ENCODE data around the gene CRYBB3. TPM values are rescaled to one million over a fixed set of nuclear protein-coding genes. Genes with fewer than 3 reads are reported as not detected.

Gene CRYBB3
- total and polyA plus RNA-seq, 8 donors = 0.26 to 1.6 (median 0.35) TPM; not detected in 2

GRCh38 chr22:25182131-25183110 lies 17.2 kb upstream of the CRYBB3 start:
- intact Hi-C loops (cut with DNase I) = no loop called here
- H3K27ac ChIP-seq = no peak overlapping the region
- 85% methylated on average over 9 to 10 of the region's 10 CpGs for WGBS, 2 donors
- no peak for FAIRE-seq
- no peak for TF ChIP-seq CTCF (IDR thresholded peaks at IDR 0.05)
- no peaks in the 10 kb centered on the region for H3K27me3 ChIP-seq
- H3K4me1 ChIP-seq = no peaks in the 10 kb centered on the region
- ATAC-seq = peak in 1 of 4 donors; percentile 16
- H3K36me3 ChIP-seq = peaks cover 0 to 45% (median 6%) of the 10 kb centered on the region in 3 donors
- no peak overlapping the region for H3K4me3 ChIP-seq
- DNase-seq = no peak
- H3K9me3 ChIP-seq = no peaks in the 10 kb centered on the region

- Histone ChIP-seq H3K4me1 (no peaks in the 10 kb centered on the region), H3K9me3 (no peaks in the 10 kb centered on the region), H3K36me3 (peaks cover 0 to 37% (median 6%) of the 10 kb centered on the region in 3 donors), H3K27me3 (no peaks in the 10 kb centered on the region), H3K4me3 (no peak overlapping the region), H3K27ac (no peak overlapping the region)
- FAIRE-seq (no peak), ATAC-seq (no peak), DNase-seq (no peak)
- WGBS, 2 donors = 81 to 82% methylated on average over 12 of the region's 12 CpGs
- no peak for TF ChIP-seq CTCF (IDR thresholded peaks at IDR 0.05)
- intact Hi-C loops (cut with DNase I) = no loop called here
Observed at GRCh38 chr22:25183949-25184619, 15.6 kb upstream of the CRYBB3 start.

- H3K36me3 ChIP-seq = peaks cover 0 to 44% (median 3%) of the 10 kb centered on the region in 3 donors
- no peak overlapping the region for H3K4me3 ChIP-seq
- no peak for TF ChIP-seq CTCF (IDR thresholded peaks at IDR 0.05)
- 89% methylated on average over 3 of the region's 3 CpGs for WGBS, 2 donors
- no peaks in the 10 kb centered on the region for H3K4me1 ChIP-seq
- no peaks in the 10 kb centered on the region for H3K9me3 ChIP-seq
- FAIRE-seq (no peak), ATAC-seq (no peak), DNase-seq (no peak)
- H3K27me3 ChIP-seq = no peaks in the 10 kb centered on the region
- intact Hi-C loops (cut with DNase I) = no loop called here
- H3K27ac ChIP-seq = no peak overlapping the region
Observed at GRCh38 chr22:25186140-25186539, 13.5 kb upstream of the CRYBB3 start.

- WGBS, 2 donors = 88 to 94% methylated on average over 6 of the region's 6 CpGs
- no peaks in the 10 kb centered on the region for H3K27me3 ChIP-seq
- H3K9me3 ChIP-seq = no peaks in the 10 kb centered on the region
- intact Hi-C loops (cut with DNase I) = no loop called here
- H3K4me3 ChIP-seq = no peak overlapping the region
- ATAC-seq = no peak
- no peak overlapping the region for H3K27ac ChIP-seq
- no peaks in the 10 kb centered on the region for H3K4me1 ChIP-seq
- FAIRE-seq = no peak
- DNase-seq = no peak
- peaks cover 0 to 43% (median 3%) of the 10 kb centered on the region in 3 donors for H3K36me3 ChIP-seq
- no peak for TF ChIP-seq CTCF (IDR thresholded peaks at IDR 0.05)
Observed at GRCh38 chr22:25187469-25187868, 12.2 kb upstream of the CRYBB3 start.
